GM23248 (cell line): Measurements from ENCODE around the gene TMED4.

ENCODE experiments used
- EZH2 ChIP-seq: fragments of 200-600 bp; sonication (generic); IDR thresholded peaks from 2 replicates; pipeline ENCODE4 v1.6.1; 2018; ENCODE audit warnings: antibody characterized with exemption, mild to moderate bottlenecking; ENCODE audit not compliant: insufficient read depth, poor library complexity, severe bottlenecking
- EZH2phosphoT487 ChIP-seq: fragments of 200-600 bp; sonication (generic); IDR thresholded peaks from 2 replicates; pipeline ENCODE4 v1.6.1; 2018; ENCODE audit warnings: antibody characterized with exemption, moderate library complexity, mild to moderate bottlenecking, low read depth; ENCODE audit not compliant: insufficient read depth

GRCh38 chr7:44568771-44569560 is 13.1 kb downstream of the TMED4 start:
- TF ChIP-seq EZH2 (no peak), EZH2phosphoT487 (no peak)
